ENCODE results near the gene PLXNB2.
A peak's percentile ranks its signal among the peaks of the same experiment; 100 is the strongest.

Gene PLXNB2

GRCh38 chr22:50250249-50250554 lies 57.2 kb downstream of the PLXNB2 start:
- Histone ChIP-seq H3F3A (ENCODE audit: insufficient read depth, low read length) (peaks cover 34% of the 10 kb centered on the region), H3K27ac (ENCODE audit: low read length) (peak overlapping the region; percentile 68; the same call in 1 of the 2 replicates), H3K36me3 (replicated peaks; ENCODE audit: insufficient read depth, low read length) (no peaks in the 10 kb centered on the region), H3K9me2 (replicated peaks; ENCODE audit: insufficient read depth, low read length) (no peaks in the 10 kb centered on the region), H3K9me3 (replicated peaks; ENCODE audit: insufficient read depth, low read length) (no peaks in the 10 kb centered on the region), H3K4me1 (ENCODE audit: low read length) (peaks cover 36% of the 10 kb centered on the region), H4K20me1 (ENCODE audit: insufficient read depth, low read length) (no peaks in the 10 kb centered on the region), H3K9ac (ENCODE audit: low read length) (peak overlapping the region; percentile 92), H3K4me3 (ENCODE audit: low read length) (peak overlapping the region; percentile 88), H2AFZ (ENCODE audit: low read length) (no peak overlapping the region), H3K27me3 (replicated peaks; ENCODE audit: insufficient read depth, low read length) (no peaks in the 10 kb centered on the region), H3K79me2 (ENCODE audit: low read length) (peaks cover 39% of the 10 kb centered on the region), H3K4me2 (ENCODE audit: low read depth, low read length) (peak overlapping the region; percentile 93)
- TF ChIP-seq EZH2phosphoT487 (IDR thresholded peaks at IDR 0.05; ENCODE audit: low read length) (no peak), EZH2 (optimal IDR thresholded peaks at IDR 0.05; ENCODE audit: low read depth, low read length) (no peak), CTCF (IDR thresholded peaks at IDR 0.05; ENCODE audit: low read length) (no peak)
- no peak for DNase-seq

- Histone ChIP-seq H2AFZ (ENCODE audit: low read length) (no peak overlapping the region), H3K4me2 (ENCODE audit: low read depth, low read length) (peak overlapping the region; percentile 93), H3K27me3 (replicated peaks; ENCODE audit: insufficient read depth, low read length) (no peaks in the 10 kb centered on the region), H3K79me2 (ENCODE audit: low read length) (peaks cover 41% of the 10 kb centered on the region), H3K9me3 (replicated peaks; ENCODE audit: insufficient read depth, low read length) (no peaks in the 10 kb centered on the region), H3K9me2 (replicated peaks; ENCODE audit: insufficient read depth, low read length) (no peaks in the 10 kb centered on the region), H3K4me1 (ENCODE audit: low read length) (peaks cover 36% of the 10 kb centered on the region), H3K27ac (ENCODE audit: low read length) (no peak overlapping the region), H4K20me1 (ENCODE audit: insufficient read depth, low read length) (no peaks in the 10 kb centered on the region), H3F3A (ENCODE audit: insufficient read depth, low read length) (peaks cover 36% of the 10 kb centered on the region), H3K4me3 (ENCODE audit: low read length) (peak overlapping the region; percentile 88), H3K9ac (ENCODE audit: low read length) (0 out of 2 replicates have a peak overlapping the region, but pooled peaks have one; percentile 92), H3K36me3 (replicated peaks; ENCODE audit: insufficient read depth, low read length) (no peaks in the 10 kb centered on the region)
- TF ChIP-seq EZH2 (optimal IDR thresholded peaks at IDR 0.05; ENCODE audit: low read depth, low read length) (no peak), EZH2phosphoT487 (IDR thresholded peaks at IDR 0.05; ENCODE audit: low read length) (no peak), CTCF (IDR thresholded peaks at IDR 0.05; ENCODE audit: low read length) (no peak)
- DNase-seq, result no peak
Measured at GRCh38 chr22:50249341-50250248, 57.9 kb downstream of the PLXNB2 start.

GRCh38 chr22:50248196-50249081 lies 59.0 kb downstream of the PLXNB2 start:
- TF ChIP-seq CTCF (IDR thresholded peaks at IDR 0.05; ENCODE audit: low read length), result no peak
- no peak for TF ChIP-seq EZH2phosphoT487 (IDR thresholded peaks at IDR 0.05; ENCODE audit: low read length)
- no peak for TF ChIP-seq EZH2 (optimal IDR thresholded peaks at IDR 0.05; ENCODE audit: low read depth, low read length)
- peak overlapping the region; percentile 34 for H3K9ac ChIP-seq (ENCODE audit: low read length)
- H3K27ac ChIP-seq (ENCODE audit: low read length), result peak overlapping the region; percentile 69; the same call in 1 of the 2 replicates
- peaks cover 46% of the 10 kb centered on the region for H3F3A ChIP-seq (ENCODE audit: insufficient read depth, low read length)
- H3K9me3 ChIP-seq (replicated peaks; ENCODE audit: insufficient read depth, low read length), result no peaks in the 10 kb centered on the region
- no peaks in the 10 kb centered on the region for H4K20me1 ChIP-seq (ENCODE audit: insufficient read depth, low read length)
- H3K4me1 ChIP-seq (ENCODE audit: low read length), result peaks cover 36% of the 10 kb centered on the region
- no peak for DNase-seq
- peak overlapping the region; percentile 28; the same call in 1 of the 2 replicates for H3K4me2 ChIP-seq (ENCODE audit: low read depth, low read length)
- no peaks in the 10 kb centered on the region for H3K27me3 ChIP-seq (replicated peaks; ENCODE audit: insufficient read depth, low read length)
- no peak overlapping the region for H3K4me3 ChIP-seq (ENCODE audit: low read length)
- H2AFZ ChIP-seq (ENCODE audit: low read length), result no peak overlapping the region
- no peaks in the 10 kb centered on the region for H3K36me3 ChIP-seq (replicated peaks; ENCODE audit: insufficient read depth, low read length)
- H3K79me2 ChIP-seq (ENCODE audit: low read length), result peaks cover 53% of the 10 kb centered on the region
- H3K9me2 ChIP-seq (replicated peaks; ENCODE audit: insufficient read depth, low read length), result no peaks in the 10 kb centered on the region
